ELF-1 (cell line): Measurements from ENCODE around the gene ARID3C.
A peak's percentile ranks its signal among the peaks of the same experiment; 100 is the strongest.

Experiments used
- DNase-seq: peaks from one replicate; pipeline ENCODE4 v3.0.0-alpha.2; 2016; ENCODE audit warnings: low read depth, low spot score

ARID3C gene

DNA sequence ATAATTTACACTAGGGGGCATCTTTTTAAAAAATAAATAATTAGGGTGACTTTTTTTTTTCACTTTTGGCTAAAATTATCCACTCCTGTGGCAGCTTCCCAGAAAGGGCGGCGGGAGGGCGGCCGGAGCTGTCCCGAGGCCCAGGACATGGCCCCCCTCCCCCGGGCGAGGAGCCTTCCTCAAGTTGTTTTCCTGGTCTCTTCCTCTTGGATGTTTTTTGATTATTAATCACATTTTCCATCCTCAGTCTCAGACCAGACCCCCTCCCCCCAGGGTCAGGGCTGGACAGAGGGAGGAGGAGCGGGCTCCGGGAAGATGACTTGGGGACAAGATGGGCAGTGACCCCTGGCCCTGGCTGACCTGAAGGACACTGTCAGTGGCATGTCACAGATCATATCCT lies 34.7 kb downstream of the ARID3C start:
- no peak for DNase-seq

DNA sequence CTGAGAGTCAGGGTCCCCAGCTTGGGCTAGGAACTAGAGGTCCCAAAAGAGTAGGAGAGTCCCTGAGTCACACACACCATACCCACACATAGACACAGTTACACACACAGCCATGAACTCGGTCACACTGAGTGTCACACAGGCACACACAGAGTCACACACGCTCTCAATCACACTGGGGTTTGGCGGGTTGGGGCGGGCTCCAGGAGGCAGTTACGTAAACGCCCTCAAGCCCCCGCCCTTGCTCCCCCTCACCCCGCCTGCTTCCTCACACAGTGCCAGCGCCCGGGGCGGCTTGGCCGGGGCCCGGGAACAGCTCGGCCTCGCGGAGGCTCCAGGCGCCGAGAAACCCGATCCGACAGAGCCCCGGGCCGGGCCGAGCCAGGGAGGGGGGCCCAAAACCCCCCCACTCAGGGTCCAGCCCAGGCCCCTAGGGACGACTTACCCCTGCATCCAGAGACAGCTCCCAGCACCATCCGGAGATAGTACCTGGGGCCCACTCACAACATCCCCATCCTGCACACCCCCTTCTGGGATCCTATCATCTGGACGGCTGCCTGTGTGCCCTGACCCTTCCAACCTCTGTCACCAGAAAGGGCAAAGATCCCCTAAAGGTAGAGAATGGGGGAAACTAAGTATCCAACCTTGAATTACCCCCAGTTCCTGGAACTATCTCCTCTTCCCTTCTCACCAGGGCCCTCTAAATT lies 35.8 kb downstream of the ARID3C start:
- DNase-seq, result peak; percentile 84

- no peak for DNase-seq
Observed at GRCh38 chr9:34591917-34592866, 36.7 kb downstream of the ARID3C start.

GRCh38 chr9:34591248-34591916 lies 37.5 kb downstream of the ARID3C start:
- peak; percentile 95 for DNase-seq

DNA sequence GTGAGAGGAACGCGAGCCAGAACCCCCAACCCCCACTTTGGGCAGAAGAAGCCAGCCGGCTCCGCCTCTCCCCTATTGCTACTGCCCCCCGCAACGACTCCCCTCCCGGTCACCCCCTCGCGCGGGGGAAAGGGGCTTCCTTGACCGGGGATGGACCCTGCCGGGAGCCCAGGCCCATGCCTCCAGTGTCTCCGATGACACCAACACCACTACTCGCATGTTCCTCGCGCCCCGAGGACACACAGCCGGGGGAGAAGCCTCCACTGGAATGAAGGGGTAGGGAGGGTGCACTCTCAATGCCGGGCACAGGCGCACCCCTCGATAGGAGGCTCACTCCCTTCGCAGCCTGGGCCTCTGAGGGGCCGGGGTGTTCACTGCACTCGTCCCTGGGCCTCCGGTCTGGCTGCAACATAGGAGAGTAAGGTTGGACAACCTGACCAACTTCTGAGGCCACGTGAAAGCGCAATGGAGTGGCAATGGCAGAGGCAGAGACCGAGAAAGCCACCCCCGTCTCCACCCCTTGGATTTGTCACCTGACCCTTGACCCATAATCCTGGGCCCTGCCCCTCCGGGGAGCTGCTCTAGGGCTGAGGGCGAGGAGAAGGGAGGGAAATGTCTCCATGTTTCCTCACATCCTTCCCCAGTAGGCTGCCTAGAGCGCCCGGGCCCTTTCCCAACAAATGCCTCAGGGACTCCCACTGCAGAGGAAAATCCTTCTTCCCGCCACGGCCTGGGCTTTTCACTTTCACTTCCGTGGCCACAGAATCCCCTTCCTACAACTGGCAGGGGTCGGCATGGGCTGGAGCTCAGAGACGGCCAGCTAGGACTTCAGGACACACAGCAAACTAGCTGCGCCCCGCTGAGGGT lies 38.3 kb downstream of the ARID3C start:
- peak; percentile 44 for DNase-seq

DNA sequence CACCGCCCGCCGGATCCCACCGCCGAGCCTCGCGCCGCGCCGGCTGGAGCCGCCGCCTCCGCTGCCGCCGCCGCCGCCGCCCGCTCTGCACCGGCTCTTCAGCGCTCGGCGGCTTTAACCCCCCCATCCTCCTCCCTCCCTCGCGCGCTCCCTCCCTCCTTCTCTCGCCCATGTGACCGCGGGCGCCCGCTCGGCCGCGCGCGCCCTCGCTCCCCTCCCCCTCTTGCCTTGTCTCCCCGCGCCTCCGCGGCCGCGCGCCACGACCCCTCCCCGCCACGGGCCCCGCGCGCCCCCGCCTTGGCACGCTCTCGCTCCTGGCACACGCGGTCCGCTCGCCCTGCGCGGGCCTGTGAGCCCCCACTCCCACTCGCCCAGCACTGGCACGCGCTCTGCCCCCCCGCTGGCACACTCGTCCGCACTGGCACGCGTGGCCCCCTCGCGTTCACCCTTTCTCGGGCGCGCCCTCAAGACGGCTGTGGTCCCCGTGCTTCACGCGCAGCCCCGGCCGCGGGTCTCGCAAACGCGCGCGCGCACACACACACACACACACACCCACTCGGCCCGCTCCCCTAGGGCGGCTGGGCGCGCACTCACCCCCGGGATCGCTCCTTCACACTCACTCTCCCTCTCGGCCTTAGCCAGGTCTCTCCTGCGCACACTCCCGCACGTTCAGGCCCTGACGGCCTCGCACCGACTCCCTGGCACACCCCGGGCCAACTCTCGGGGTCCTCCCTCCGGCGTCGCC lies 39.1 kb downstream of the ARID3C start, which contains the start of gene CNTFR:
Gene CNTFR, minus strand, starts transcription at position 89 of the 745 bp plus-strand sequence. CDS start 20,743 bp downstream, outside the sequence.
- peak; percentile 36 for DNase-seq

- peak; percentile 53 for DNase-seq
Observed at GRCh38 chr9:34588671-34589635, 39.9 kb downstream of the ARID3C start.

- DNase-seq, result no peak
Observed at GRCh38 chr9:34587271-34587670, 41.6 kb downstream of the ARID3C start.

DNA sequence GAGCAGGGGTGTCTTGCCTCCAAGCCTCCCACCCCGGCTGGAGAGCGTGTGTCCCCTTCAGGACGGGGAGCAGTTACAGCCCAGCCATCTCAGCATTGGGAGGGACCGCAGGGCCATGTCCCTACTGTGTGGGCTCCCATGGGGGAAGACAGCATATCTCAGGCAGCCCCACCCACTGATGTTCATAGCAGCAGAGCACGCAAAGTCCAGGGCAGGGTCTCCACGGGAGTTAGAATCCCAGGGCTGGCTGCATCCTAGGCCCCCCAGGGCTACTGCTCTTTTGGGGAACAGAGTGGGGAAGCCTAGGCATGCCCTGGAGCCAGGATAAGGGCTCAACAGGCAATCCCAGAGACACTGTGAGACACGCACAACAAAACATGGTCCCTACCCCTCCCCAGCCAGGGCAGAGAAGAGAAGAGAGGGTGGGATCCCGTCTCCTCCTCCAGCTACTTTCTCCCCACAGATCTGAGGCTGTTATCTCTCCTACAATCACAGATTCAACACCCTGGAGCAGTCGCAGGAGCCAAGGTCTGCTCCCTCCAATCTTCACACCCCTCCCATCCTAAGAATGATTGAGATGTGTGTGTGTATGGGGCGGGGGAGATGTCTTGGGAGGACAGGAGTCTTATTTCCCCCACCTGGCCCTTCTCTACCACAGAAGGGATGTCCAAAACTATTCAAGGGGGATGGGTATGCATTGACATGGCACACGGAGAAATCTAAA lies 42.8 kb downstream of the ARID3C start:
- peak; percentile 47 for DNase-seq

- no peak for DNase-seq
Observed at GRCh38 chr9:34584970-34585369, 43.9 kb downstream of the ARID3C start.

DNA sequence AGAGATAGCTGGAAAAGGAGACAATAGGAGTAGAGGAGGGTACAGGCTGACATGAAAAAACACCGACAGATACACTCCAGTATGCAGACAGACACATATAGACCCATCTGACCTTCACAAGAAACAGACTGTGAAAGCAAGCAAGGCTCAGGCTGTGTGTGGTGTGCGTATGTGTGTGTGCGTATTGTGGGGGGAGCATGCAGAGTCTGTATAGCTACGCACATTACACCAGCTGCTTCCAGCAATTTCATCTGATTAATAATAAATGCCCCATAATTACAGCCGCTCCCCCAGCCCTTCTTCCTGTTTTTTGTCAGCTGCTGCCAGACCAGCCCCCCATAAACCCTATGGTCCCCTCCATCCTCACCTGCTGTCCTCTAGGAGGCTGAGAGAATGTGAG lies 46.1 kb downstream of the ARID3C start:
- DNase-seq, result no peak

GRCh38 chr9:34581318-34581717 lies 47.5 kb downstream of the ARID3C start:
- no peak for DNase-seq

GRCh38 chr9:34580358-34580757 lies 48.5 kb downstream of the ARID3C start:
- DNase-seq, result peak; percentile 69

- no peak for DNase-seq
Observed at GRCh38 chr9:34579808-34580163, 49.1 kb downstream of the ARID3C start.

- no peak for DNase-seq
Observed at GRCh38 chr9:34579104-34579807, 49.6 kb downstream of the ARID3C start.

DNA sequence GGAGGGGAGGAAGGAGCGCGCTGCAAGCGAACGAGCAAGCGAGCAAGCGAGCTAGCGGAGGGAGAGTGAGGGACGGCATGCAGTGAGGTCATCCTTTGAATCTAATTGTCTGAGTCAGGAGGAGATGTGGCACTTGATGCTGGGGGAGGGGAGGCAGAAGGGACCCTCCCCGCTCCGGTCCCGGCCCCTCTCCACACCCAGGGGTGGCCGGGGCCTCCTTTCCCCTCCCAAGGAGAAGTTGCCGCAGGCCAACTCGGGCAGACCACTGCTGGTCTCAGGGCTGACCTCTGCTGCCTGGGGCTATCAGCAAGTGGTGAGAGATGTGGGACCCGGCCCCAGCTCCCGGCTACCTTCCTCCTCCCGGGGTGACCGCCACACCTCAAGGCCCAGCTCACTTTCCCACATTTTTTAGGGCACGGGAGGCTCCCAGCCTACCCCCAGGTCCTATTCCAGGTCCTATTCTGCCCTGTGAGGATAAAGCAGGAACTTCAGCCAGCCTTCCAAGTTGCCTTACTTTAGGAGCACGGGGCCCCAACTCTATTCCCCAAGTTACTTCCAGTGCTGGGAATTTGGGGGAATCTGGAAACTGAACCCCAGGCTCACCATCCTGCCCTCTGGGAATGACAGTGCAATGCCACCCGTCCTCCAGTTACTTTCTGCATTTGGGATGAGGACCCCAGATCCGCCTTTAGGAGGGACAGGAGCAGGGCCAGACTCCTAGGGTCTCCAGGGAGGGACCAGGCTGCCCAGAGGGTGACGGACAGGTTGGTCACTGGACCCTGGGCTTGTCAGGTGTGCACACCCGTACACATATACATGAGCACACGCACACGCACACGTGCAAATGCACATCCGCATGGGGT lies 50.4 kb downstream of the ARID3C start:
- DNase-seq, result peak; percentile 66
